Stimulated activated CD4-positive, alpha-beta T cell treated with anti-CD3 and anti-CD28 coated beads, Interleukin-1b, Interleukin-23, amount 100 ng/mL, for 24 hours (primary cell): ENCODE measurements around the gene MGLL.

Experiments used
- DNase-seq, 4 experiments: peaks; one replicate each; pipeline ENCODE4 v3.0.0-alpha.2; 2020; ENCODE audit warnings: low read depth in 4 of 4, low spot score in 1 of 4

The MGLL gene

GRCh38 chr3:127814325-127814781, 8.0 kb downstream of the MGLL start:
- DNase-seq = no peak

GRCh38 chr3:127812151-127812550, 10.2 kb downstream of the MGLL start:
- no peak for DNase-seq

DNA sequence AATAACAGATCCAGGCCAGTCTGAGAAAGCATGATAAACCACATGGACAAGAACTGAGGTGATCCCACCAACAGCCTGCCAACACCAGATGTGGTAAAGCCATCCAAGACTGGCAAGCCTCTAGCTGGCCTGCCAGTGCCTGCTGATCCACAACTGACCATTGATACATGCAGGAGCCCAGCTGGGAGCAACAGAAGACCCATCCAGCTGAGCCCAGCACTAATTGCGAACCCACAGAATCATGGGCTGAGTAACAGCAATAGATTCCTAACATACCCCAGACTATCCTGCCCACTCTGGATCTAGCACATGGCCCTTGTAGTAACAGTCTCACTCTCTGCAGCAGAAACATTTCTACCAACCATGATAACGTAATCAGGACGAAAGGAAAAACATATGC, 10.6 kb downstream of the MGLL start:
- no peak for DNase-seq

DNA sequence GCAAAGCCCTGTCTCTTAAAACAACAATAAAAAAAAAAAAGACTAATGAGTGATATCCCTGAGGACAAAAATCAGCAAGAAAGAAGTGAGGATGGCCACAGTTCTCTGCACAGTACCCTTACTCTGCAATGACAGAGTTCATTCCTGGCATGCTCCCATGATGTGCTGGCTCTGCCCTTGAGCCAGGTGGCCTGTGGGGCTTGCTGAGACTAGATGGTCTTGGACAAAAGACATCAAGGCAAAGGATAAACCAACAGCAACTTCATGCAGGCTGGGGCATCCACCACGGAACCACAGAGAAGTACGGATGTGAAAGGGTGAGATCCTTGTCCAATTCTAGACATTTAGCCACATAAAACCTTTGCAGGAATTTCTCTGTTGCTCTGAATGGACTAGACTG, 12.7 kb downstream of the MGLL start:
- DNase-seq = no peak

- no peak for DNase-seq
Observed at GRCh38 chr3:127809211-127809610, 13.1 kb downstream of the MGLL start.

DNA sequence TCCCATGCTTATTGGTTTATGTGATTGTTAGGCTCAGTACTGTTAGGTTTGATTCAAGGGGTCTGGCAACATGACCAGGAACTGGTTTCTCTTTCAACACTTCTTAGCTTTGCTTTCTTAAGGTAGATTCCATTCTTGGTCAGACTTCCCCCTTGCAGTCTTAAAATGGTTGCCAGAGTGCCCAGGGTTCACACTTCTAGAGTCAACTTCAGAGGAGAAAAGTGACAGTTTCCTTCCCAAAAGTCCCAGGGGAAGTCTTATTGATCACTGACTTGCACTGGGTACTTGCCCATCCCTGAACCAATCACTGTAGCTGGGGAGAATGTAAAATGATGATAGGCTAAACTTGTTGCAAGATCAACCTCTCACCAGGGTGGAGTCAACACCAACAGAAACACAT, 14.1 kb downstream of the MGLL start:
- DNase-seq = no peak

DNA sequence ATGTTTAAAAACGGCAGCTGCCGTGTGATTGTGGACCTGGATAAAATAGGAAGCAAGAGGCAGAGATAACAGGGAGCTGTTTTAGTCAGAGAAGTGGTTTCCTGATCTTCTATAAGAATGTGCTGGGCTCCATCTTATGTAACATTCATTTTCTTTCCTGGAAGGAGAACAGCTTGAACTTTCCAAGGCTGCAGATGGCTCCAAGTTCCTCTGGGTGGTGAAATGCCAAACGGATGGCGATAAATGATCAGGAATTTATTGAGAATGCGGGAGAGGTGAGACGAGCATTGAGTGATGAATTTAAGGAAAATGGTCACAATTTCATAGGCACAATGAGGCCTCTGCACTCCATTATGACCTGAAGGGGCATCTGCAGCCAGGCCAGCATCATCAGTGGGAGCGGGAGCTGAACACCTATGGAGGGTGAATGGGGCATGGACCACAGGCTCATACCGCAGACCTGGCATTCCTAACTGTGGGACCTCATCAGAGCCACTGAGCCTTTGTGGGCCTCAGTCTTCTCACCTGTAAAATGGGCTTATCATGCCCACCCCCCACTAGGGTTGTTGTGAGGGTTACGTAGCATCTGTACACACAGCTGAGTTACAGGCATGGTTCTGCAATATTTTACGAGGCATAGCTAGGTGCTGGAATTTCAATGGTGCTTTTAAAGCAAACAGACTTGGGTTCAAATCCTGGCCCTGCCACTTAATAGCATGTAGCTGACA, 17.1 kb downstream of the MGLL start:
- no peak for DNase-seq

DNA sequence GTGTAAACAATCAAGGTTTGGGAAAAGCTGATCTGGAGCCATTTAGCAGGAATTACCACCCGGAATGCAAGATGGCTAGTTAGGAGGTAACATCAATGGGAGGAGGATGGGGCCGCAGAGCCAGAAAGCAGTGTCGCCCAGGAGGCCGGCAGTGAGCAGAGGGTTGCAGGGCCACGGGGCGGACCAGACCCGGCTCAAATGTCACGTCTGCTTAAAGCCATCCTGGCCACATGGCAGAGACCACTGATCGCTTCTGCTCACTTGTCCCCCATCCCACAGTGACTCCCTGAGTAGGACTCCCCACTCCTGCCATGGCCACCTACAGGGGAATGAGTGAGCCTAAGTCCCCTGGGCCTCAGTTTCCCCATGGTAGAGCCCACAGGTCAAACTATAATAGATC, 18.2 kb downstream of the MGLL start:
- DNase-seq = no peak

DNA sequence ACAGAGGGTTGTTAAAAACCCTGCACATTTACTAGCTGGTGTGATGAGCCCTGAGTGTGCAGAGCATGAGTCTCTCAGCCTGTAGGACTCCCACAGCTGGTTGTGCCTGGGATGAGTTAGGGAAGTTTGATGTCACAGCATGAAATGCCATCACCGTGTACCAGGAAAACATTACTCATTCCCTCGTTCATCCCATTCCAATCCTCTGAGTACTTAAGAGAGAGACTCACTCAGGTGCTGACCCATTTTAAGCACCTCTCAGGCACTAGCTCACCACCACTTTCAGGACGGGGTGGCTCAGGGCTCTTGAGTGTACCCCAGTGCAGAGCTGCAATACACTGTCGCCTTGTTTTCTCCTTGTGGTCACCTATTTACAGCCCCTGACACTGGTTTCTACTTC, 18.7 kb downstream of the MGLL start:
- DNase-seq = no peak

DNA sequence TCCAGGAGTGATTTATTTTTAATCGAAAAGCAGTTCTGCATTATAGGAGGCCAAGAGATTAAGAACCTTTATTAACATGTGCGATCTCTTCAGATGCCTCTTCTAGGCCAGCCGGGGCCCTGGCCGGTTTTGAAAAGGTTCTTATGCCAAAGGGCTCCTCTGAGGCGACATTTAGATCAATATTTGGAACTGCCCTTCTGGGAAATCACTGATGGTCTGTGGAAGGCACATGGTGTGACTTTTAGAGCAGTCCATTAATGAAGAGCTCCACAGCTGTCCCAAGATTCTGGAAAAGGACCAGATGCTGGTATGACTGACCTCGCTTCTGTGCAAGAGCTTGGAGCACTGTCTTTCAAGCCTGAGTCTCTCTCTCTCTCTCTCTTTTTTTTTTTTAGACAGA, 19.7 kb downstream of the MGLL start:
- no peak for DNase-seq

GRCh38 chr3:127801731-127802313, 20.5 kb downstream of the MGLL start:
- no peak for DNase-seq

GRCh38 chr3:127800508-127800907, 21.8 kb downstream of the MGLL start:
- DNase-seq = no peak

DNA sequence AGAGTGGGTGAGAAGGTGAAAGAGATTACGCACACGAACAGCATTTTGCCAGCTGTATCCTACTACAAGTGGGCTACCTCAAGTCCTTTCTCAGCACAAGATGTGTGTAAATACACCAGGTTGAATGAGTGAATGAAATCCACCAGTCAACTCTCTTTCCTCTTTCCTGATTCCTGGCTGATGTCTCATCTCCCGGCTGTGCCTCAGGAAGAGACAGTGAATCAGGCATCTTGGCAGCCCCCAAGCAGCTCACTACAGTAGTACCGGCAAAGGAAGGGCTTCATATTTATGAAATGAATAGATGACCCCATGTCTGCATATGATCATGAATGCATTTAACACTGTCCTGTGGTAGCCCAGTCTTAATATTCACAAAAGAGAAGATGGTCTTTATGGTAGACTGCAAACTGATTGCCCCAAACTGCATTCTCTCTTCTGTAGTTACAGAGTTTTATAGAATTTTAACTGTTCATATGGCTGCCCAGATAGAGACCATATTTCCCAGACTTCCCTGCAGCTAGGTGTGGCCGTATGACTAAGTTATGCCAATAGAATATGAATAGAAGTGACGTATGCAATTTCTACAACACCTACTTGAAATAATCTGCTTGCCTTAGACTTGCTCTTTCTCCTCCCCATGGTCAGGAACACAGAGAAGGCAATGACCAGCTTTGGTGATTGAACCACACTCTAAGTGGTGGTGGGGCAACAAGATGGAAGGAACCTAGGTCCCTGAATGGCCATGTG, 22.7 kb downstream of the MGLL start:
- DNase-seq = no peak

GRCh38 chr3:127798716-127799115, 23.6 kb downstream of the MGLL start:
- no peak for DNase-seq

DNA sequence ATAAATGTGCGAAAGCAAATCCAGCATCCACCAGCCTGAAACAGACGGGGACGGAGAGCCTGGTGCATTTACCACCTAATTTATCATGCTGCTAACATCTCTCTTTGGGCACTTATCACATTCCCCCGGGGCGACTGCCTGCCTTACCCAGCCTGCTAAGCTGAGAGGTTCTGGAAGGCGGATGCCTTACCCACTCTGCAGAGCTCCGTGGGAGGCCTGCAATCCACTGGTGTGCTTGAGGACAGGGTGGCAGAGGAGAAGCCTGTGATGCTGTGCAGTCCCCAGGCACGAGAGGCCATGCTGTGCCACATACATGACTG, 25.5 kb downstream of the MGLL start:
- no peak for DNase-seq

DNA sequence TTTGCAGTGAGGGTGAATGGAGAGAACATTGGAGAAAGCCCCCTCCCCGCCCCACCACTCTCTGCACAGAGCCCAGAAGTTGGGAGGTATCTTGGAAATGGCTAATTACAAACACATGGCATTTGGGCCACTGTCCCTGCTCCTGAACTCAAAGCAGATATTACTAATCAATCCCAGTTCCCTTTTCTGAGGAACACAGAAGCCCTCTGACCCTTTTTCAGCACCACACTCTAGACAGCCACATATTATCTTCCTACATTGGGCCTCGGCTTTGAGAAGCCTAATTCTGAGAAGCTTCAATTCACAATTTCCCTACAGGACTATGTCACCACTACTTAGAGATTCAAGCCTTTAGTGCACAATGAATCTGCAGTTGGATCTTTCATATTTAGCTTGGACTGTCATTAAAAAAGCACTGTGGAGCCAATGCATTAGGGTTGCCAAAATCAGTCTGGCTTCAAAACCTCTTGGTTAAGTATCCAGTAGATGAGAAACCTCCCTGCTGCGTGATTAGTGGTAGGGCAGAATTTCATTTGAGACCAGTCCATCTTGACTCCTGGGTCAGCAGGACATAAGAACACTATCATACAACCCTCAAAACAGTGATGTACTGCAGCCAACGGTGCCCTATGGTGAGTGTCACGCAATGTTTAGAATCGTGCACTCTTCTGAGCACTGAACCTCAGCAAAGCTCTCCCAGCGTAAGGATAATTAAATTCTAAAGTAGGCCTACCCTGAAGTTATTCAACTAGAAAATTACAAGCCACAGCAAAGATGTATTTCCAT, 26.1 kb downstream of the MGLL start:
- DNase-seq = no peak

- no peak for DNase-seq
Observed at GRCh38 chr3:127794972-127795371, 27.3 kb downstream of the MGLL start.

GRCh38 chr3:127794402-127794801, 27.9 kb downstream of the MGLL start:
- DNase-seq = no peak

DNA sequence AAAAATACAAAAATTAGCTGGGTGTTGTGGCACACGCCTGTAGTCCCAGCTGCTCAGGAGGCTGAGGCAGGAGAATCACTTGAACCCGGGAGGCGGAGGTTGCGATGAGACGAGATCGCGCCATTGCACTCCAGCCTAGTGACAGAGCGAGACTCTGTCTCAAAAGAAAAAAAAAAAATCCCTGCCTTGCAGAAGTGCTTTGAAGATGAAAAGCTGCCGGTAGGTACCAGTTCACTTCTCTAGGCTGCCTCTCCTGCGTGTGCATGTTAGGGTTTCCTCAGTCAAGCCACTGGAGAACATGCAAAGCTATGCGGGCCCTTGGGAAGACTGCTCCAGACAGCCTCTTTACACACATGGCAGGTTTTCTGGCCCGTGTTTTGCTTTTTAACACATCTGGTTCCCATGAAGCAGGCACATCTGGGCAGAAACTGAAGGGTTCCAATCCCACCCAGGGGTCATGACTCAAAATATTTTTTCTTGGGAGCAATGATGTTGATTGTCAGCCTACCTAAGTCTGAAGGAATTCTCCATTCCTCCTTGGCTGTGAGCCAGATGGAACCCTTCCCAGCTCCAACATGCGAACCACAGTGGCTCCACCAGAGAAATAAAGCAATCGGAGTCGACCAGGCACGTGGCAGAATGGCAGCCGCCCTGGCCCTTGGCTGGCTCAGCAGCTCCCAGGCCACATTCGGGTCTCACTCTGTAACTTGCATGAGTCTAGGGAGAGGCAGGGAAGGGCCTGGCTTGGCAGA, 29.6 kb downstream of the MGLL start:
- DNase-seq = no peak

DNA sequence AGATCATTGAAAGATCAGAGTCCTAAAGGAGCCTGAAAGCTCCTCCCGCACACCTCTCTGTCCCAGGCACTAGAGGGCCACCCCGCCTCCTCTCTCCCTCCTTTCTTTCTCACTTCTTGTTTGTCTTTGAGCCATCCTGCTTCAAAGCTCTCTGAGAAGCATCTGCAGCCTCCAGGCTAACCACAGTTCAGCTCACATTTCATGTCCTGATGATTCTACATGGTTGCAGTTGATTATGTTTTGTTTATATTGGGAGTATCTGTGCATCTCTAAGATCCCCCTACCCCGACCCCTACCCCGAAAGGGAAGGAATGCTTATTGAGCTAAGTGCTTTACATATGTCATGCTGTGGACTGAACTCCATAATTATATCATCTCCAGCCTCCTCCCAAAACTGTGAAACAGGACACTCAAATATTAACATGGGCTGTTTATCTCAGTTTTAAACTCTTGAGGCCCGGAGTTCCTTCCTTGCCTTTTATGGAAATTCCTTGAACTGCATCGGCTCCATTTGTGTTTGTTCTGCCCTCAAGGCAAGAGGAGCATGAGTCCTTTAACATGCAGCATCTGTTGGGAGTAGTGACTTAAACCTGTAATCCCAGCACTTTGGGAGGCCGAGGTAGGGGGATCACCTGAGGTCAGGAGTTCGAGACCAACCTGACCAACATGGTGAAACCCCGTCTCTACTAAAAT, 30.9 kb downstream of the MGLL start:
- no peak for DNase-seq

DNA sequence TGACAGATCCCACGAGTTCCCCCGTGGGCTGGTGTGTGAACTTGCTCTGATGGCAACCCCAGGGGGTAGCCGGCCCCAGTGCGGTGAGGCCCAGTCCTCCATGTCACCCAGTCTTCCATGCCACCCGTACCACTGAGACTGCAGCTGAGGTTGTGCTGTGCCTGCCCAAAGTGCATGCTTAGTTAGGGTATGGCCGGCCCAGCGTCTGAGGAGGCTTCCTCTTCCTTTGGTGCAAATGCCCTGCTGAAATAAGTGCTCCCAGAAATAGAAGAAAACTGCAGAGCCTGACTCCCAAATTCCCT, 31.5 kb downstream of the MGLL start:
- DNase-seq = no peak
